Neuron (in vitro differentiated cells): ENCODE data around the gene ZDHHC17.
"Not testable (repeated sequence)": the region's sequence is repeated elsewhere in the genome, so short reads cannot be mapped to it uniquely, and the experiment has no call there.

Source experiments
- H2AFZ ChIP-seq: one replicate; pipeline ENCODE4 v1.6.1; 2013; ENCODE audit warnings: low read depth, mild to moderate bottlenecking, inconsistent platforms, low read length, moderate library complexity
- H3K27me3 ChIP-seq: one replicate; pipeline ENCODE4 v1.6.1; 2013; ENCODE audit warnings: low read length; ENCODE audit not compliant: insufficient read depth
- H3K36me3 ChIP-seq: one replicate; pipeline ENCODE4 v1.6.1; 2013; ENCODE audit warnings: low read length; ENCODE audit not compliant: insufficient read depth
- H3K4me1 ChIP-seq: one replicate; pipeline ENCODE4 v1.6.1; 2013; ENCODE audit warnings: low read length; ENCODE audit not compliant: insufficient read depth
- H3K4me3 ChIP-seq: 2 replicates; pipeline ENCODE4 v1.5.1; 2013; ENCODE audit warnings: mild to moderate bottlenecking, low read length, moderate library complexity
- H3K9me3 ChIP-seq: one replicate; pipeline ENCODE4 v1.6.1; 2013; ENCODE audit warnings: low read length

The ZDHHC17 gene

GRCh38 chr12:76745343-76745742 is 18.6 kb upstream of the ZDHHC17 start:
- Histone ChIP-seq H3K4me1 (no peaks in the 10 kb centered on the region), H3K27me3 (no peaks in the 10 kb centered on the region), H3K9me3 (no peaks in the 10 kb centered on the region), H2AFZ (no peak overlapping the region), H3K36me3 (no peaks in the 10 kb centered on the region), H3K4me3 (no peak overlapping the region)

- H3K9me3 ChIP-seq, result no peaks in the 10 kb centered on the region
- H3K36me3 ChIP-seq, result no peaks in the 10 kb centered on the region
- H2AFZ ChIP-seq, result no peak overlapping the region
- no peaks in the 10 kb centered on the region for H3K27me3 ChIP-seq
- no peak overlapping the region for H3K4me3 ChIP-seq
- H3K4me1 ChIP-seq, result no peaks in the 10 kb centered on the region
Measured at GRCh38 chr12:76746516-76746915, 17.4 kb upstream of the ZDHHC17 start.

GRCh38 chr12:76747245-76747644 is 16.7 kb upstream of the ZDHHC17 start:
- Histone ChIP-seq H3K4me1 (no peaks in the 10 kb centered on the region), H3K27me3 (no peaks in the 10 kb centered on the region), H3K4me3 (no peak overlapping the region), H3K36me3 (no peaks in the 10 kb centered on the region), H2AFZ (no peak overlapping the region), H3K9me3 (no peaks in the 10 kb centered on the region)

GRCh38 chr12:76755829-76756379 is 8.0 kb upstream of the ZDHHC17 start:
- Histone ChIP-seq H3K27me3 (no peaks in the 10 kb centered on the region), H3K9me3 (no peaks in the 10 kb centered on the region), H2AFZ (no peak overlapping the region)

GRCh38 chr12:76757694-76758093 is 6.2 kb upstream of the ZDHHC17 start:
- H3K4me1 ChIP-seq, result no peaks in the 10 kb centered on the region
- H2AFZ ChIP-seq, result no peak overlapping the region

More at GRCh38 chr12:76755829-76756379, 8.0 kb upstream of the ZDHHC17 start:
- H3K4me1 ChIP-seq, result no peaks in the 10 kb centered on the region
- no peak overlapping the region for H3K4me3 ChIP-seq
- H3K36me3 ChIP-seq, result no peaks in the 10 kb centered on the region

GRCh38 chr12:76762601-76762980 is 1.3 kb upstream of the ZDHHC17 start:
- no peak overlapping the region for H3K4me3 ChIP-seq

More at GRCh38 chr12:76757694-76758093, 6.2 kb upstream of the ZDHHC17 start:
- Histone ChIP-seq H3K9me3 (no peaks in the 10 kb centered on the region), H3K27me3 (no peaks in the 10 kb centered on the region), H3K36me3 (no peaks in the 10 kb centered on the region), H3K4me3 (no peak overlapping the region)

GRCh38 chr12:76764856-76765255 is 941 bp downstream of the ZDHHC17 start:
- Histone ChIP-seq H2AFZ (peak overlapping the region; percentile 70), H3K27me3 (no peaks in the 10 kb centered on the region), H3K4me1 (peaks cover 7% of the 10 kb centered on the region), H3K4me3 (peak overlapping the region; percentile 78), H3K36me3 (no peaks in the 10 kb centered on the region), H3K9me3 (no peaks in the 10 kb centered on the region)

More at GRCh38 chr12:76762601-76762980, 1.3 kb upstream of the ZDHHC17 start:
- Histone ChIP-seq H3K9me3 (no peaks in the 10 kb centered on the region), H3K27me3 (no peaks in the 10 kb centered on the region), H2AFZ (no peak overlapping the region), H3K36me3 (no peaks in the 10 kb centered on the region), H3K4me1 (peaks cover 7% of the 10 kb centered on the region)

GRCh38 chr12:76765598-76765997 is 1.7 kb downstream of the ZDHHC17 start:
- peaks cover 7% of the 10 kb centered on the region for H3K4me1 ChIP-seq
- no peaks in the 10 kb centered on the region for H3K9me3 ChIP-seq
- H3K27me3 ChIP-seq, result no peaks in the 10 kb centered on the region
- H2AFZ ChIP-seq, result no peak overlapping the region
- H3K36me3 ChIP-seq, result no peaks in the 10 kb centered on the region
- H3K4me3 ChIP-seq, result peak overlapping the region; percentile 78

- H2AFZ ChIP-seq, result no peak overlapping the region
- H3K4me3 ChIP-seq, result no peak overlapping the region
- H3K27me3 ChIP-seq, result no peaks in the 10 kb centered on the region
- no peaks in the 10 kb centered on the region for H3K36me3 ChIP-seq
- H3K9me3 ChIP-seq, result no peaks in the 10 kb centered on the region
- H3K4me1 ChIP-seq, result peaks cover 7% of the 10 kb centered on the region
Measured at GRCh38 chr12:76766161-76766560, 2.2 kb downstream of the ZDHHC17 start.

- Histone ChIP-seq H3K9me3 (peaks cover 2% of the 10 kb centered on the region), H3K4me3 (no peak overlapping the region), H3K27me3 (no peaks in the 10 kb centered on the region), H3K36me3 (no peaks in the 10 kb centered on the region), H2AFZ (no peak overlapping the region), H3K4me1 (peaks cover 7% of the 10 kb centered on the region)
Measured at GRCh38 chr12:76768576-76768975, 4.7 kb downstream of the ZDHHC17 start.

GRCh38 chr12:76777765-76778216 is 13.9 kb downstream of the ZDHHC17 start:
- H3K36me3 ChIP-seq, result peaks cover 2% of the 10 kb centered on the region
- peaks cover 5% of the 10 kb centered on the region for H3K9me3 ChIP-seq
- no peak overlapping the region for H3K4me3 ChIP-seq
- no peaks in the 10 kb centered on the region for H3K4me1 ChIP-seq
- no peak overlapping the region for H2AFZ ChIP-seq
- no peaks in the 10 kb centered on the region for H3K27me3 ChIP-seq

GRCh38 chr12:76778364-76778763 is 14.4 kb downstream of the ZDHHC17 start:
- H3K9me3 ChIP-seq, result peaks cover 4% of the 10 kb centered on the region
- H2AFZ ChIP-seq, result no peak overlapping the region
- no peaks in the 10 kb centered on the region for H3K27me3 ChIP-seq
- peaks cover 2% of the 10 kb centered on the region for H3K36me3 ChIP-seq
- H3K4me1 ChIP-seq, result no peaks in the 10 kb centered on the region
- H3K4me3 ChIP-seq, result no peak overlapping the region

GRCh38 chr12:76779310-76779709 is 15.4 kb downstream of the ZDHHC17 start:
- not testable (repeated sequence) for H3K27me3 ChIP-seq, H3K4me1 ChIP-seq, H2AFZ ChIP-seq, H3K36me3 ChIP-seq, H3K9me3 ChIP-seq, H3K4me3 ChIP-seq

GRCh38 chr12:76781321-76781720 is 17.4 kb downstream of the ZDHHC17 start:
- Histone ChIP-seq H3K9me3 (peaks cover 4% of the 10 kb centered on the region), H3K4me3 (no peak overlapping the region), H3K36me3 (peaks cover 2% of the 10 kb centered on the region), H3K27me3 (no peaks in the 10 kb centered on the region), H2AFZ (no peak overlapping the region), H3K4me1 (no peaks in the 10 kb centered on the region)
